ENCODE data around the gene TP73. TPM values are rescaled to one million over a fixed set of nuclear protein-coding genes. Genes with fewer than 3 reads are reported as not detected.

The TP73 gene
- total RNA-seq, 1 donor from 2014 or later, result 3.7 TPM

DNA sequence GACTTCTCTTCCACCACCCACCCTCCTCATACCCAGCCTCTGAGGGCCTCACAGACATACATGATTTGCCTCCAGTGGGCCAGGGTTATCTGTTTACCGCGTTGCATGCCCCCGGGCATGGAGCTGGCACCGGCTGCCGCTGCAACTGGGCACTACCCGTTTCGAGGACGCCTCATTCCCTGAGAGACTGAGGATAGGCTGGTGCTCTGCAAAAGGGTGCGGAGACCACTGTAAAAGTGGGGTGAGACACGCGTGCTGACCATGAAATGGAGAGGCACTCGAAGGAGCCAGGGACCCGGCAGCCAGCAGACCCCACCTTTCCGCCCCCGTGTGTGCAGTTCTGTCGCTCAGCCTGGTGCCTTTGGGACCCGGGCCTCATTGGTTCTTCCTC is 20.6 kb downstream of the TP73 start:
- no peak for DNase-seq (ENCODE audit: low spot score)

GRCh38 chr1:3673381-3674099 is 21.2 kb downstream of the TP73 start:
- no peak for DNase-seq (ENCODE audit: low spot score)

GRCh38 chr1:3674100-3675094 is 22.1 kb downstream of the TP73 start:
- DNase-seq (ENCODE audit: low spot score), result no peak

DNA sequence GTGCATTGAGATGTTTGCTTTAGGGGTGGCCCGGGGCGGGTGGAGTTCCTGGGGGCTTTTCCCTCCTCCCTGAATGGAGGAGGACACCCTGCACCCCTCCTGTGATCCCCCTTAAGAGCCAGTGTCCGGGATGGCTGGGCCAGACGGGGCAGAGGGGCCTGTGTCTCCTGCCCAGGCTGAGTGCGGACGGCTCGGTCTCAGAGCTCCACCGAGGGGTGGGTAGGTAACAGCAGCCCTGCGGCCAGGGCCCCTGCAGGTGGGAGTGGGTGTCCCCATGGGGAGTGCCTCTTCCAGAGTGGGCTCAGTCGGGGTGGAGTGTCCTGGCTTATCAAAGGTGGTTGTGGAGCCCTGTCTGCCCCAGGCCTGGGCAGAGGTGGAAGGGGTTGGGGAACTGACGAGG is 23.1 kb downstream of the TP73 start:
- DNase-seq (ENCODE audit: low spot score), result no peak

- no peak for DNase-seq (ENCODE audit: low spot score)
Measured at GRCh38 chr1:3676581-3677470, 24.5 kb downstream of the TP73 start.

GRCh38 chr1:3677484-3677883 is 25.2 kb downstream of the TP73 start:
- no peak for DNase-seq (ENCODE audit: low spot score)

DNA sequence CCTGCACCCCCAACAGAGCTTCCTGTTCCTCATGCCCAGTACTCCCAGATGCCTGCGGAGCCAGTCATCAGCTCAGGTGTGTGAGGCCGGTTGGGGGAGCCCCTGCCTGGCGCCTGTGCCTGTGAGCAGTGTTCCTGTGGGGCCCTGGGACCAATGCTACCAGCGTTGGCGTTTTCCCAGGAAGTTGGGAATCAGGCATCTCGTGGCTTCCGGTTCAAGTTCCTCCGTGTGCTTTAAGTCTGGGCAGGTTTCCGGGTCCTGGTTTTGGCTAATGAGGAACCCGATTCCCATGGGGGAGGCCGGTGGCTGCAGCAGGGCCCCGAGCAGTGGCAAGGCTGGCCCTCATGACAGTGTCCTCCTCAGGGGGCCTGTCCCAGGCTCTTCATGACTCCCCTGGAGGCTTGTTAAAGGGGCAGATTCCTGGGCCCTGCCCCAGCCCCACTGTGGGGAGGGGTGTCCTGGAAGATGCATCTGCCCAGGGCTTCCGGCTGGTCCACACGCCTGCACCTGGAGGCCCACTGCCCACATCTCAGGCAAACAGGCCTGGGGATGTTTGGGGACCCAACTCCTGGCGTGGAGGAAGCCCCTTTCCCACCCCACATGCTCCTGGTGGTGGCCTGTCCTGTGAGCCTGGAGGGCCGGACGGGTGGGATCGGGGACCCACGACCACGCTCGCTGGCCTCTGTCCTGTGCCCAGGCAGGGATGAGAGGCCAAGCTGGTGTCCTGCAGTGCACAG is 26.2 kb downstream of the TP73 start:
- no peak for DNase-seq (ENCODE audit: low spot score)

DNA sequence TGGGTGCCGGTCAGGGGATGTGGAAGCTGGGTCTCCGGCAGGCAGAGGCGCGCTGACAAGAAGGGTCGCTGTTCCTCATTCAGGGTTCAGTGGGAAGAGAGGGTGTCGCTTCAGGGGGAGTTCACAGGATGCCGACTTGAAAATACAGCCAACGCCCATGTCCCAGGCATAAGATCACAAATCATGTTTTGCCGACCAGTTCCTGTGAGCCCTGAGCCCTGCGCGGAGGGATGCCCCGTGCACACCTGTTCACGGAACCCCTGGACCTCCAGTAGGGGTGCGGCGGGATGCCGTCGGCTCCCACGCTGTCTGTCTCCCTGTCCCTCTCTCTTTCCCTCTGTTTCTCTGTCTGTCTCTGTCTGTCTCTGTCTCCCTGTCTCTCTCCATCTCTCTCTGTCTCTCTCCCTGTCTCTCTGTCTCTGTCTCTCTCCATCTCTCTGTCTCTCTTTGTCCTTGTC is 26.8 kb downstream of the TP73 start:
- no peak for DNase-seq (ENCODE audit: low spot score)

- DNase-seq (ENCODE audit: low spot score), result no peak
Measured at GRCh38 chr1:3679799-3680453, 27.6 kb downstream of the TP73 start.

- no peak for DNase-seq (ENCODE audit: low spot score)
Measured at GRCh38 chr1:3680488-3681230, 28.3 kb downstream of the TP73 start.

DNA sequence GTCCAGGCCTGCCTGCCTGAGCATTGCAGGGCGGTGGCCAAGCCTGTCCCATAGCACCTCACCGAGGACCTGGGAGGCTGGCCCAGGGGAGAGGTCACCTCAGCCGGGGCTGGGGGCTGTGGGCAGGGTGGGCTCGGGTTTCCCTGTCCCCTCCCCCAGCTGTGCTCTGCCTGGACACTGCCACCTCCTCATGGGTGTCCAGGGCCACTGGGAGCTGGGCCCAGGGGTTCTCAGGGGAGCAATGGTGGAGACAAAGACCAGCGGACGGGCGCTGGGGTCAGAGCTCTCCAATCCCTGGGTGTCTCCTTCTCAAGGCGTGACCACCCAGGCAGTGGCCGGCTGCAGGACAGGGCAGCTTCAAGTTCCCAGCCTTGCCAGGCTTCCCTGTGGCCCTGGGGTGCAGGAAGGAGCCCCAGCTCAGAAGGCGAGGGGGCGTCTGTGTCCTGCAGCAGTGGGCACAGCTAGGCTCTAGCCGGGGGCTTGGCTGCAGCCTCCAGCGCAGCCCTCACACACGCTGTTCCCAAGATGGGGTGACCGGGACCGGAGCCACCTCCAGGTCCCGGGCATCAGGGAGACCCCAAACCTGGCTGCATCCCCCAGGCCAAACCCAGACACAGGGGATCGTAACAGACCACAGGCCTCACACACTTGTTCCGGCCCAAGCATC is 29.0 kb downstream of the TP73 start:
- no peak for DNase-seq (ENCODE audit: low spot score)

- no peak for DNase-seq (ENCODE audit: low spot score)
Measured at GRCh38 chr1:3681898-3682806, 29.8 kb downstream of the TP73 start.

- DNase-seq (ENCODE audit: low spot score), result no peak
Measured at GRCh38 chr1:3683197-3683596, 30.9 kb downstream of the TP73 start.

GRCh38 chr1:3683992-3684391 is 31.7 kb downstream of the TP73 start:
- no peak for DNase-seq (ENCODE audit: low spot score)

- DNase-seq (ENCODE audit: low spot score), result no peak
Measured at GRCh38 chr1:3685222-3685621, 32.9 kb downstream of the TP73 start.

DNA sequence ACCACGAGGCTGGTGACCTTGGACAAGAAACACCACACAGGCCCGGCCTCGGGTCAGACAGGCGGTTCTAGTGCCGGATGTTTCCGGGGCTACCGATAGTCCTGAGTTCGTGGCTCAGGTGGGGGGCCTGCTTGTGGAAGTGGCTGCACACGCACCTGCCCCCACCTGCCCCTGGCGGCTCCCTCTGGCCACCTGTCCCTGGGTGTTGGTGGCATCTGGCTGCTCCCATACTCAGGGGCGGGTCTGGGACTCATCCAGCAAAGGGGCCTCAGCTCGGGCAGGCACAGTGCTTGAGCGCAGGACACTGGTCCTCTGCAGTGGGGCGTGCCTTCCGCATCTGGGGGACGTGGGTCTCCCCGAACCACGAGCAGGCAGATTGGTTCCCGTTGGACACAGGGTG is 33.6 kb downstream of the TP73 start:
- DNase-seq (ENCODE audit: low spot score), result no peak

DNA sequence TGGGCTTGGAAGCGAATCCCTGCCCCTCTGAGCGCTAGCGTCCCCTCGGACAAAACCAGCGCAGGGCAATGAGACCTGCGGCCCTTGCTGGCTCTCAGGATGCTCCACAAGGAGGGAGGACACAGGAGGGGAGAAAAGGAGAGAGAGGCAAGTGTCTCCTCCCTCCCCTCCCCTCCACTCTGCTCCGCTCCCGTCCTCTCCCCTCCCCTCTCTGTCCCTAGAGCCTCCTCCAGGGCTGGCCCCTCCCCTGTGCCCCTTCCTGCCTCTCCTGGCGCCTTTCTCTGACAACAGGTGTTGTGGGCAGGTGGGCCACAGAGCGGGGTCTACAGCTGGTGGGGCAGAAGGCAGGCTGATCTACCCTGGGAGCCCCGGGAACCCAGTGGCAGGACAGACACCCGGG is 35.2 kb downstream of the TP73 start:
- no peak for DNase-seq (ENCODE audit: low spot score)
